ENCODE data around the gene HEPHL1.

The HEPHL1 gene

GRCh38 chr11:94091091-94091490 lies 69.9 kb downstream of the HEPHL1 start:
- TF ChIP-seq, protein P1, sequence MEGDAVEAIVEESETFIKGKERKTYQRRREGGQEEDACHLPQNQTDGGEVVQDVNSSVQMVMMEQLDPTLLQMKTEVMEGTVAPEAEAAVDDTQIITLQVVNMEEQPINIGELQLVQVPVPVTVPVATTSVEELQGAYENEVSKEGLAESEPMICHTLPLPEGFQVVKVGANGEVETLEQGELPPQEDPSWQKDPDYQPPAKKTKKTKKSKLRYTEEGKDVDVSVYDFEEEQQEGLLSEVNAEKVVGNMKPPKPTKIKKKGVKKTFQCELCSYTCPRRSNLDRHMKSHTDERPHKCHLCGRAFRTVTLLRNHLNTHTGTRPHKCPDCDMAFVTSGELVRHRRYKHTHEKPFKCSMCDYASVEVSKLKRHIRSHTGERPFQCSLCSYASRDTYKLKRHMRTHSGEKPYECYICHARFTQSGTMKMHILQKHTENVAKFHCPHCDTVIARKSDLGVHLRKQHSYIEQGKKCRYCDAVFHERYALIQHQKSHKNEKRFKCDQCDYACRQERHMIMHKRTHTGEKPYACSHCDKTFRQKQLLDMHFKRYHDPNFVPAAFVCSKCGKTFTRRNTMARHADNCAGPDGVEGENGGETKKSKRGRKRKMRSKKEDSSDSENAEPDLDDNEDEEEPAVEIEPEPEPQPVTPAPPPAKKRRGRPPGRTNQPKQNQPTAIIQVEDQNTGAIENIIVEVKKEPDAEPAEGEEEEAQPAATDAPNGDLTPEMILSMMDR (IDR thresholded peaks at IDR 0.05; ENCODE audit: insufficient read depth, low read depth, low read length, missing control alignments): no peak
- DNase-seq (ENCODE audit: low read depth): peak; percentile 29
- no peak overlapping the region for H3K4me3 ChIP-seq (ENCODE audit: low read length)

GRCh38 chr11:94100253-94100652 lies 79.1 kb downstream of the HEPHL1 start:
- DNase-seq (ENCODE audit: low read depth): peak; percentile 74
- TF ChIP-seq, protein P1 (IDR thresholded peaks at IDR 0.05; ENCODE audit: insufficient read depth, low read depth, low read length, missing control alignments): no peak
- no peak overlapping the region for H3K4me3 ChIP-seq (ENCODE audit: low read length)

- H3K4me3 ChIP-seq (ENCODE audit: low read length): no peak overlapping the region
- no peak for DNase-seq (ENCODE audit: low read depth)
- TF ChIP-seq, protein P1 (IDR thresholded peaks at IDR 0.05; ENCODE audit: insufficient read depth, low read depth, low read length, missing control alignments): no peak
Measured at GRCh38 chr11:94103471-94103870, 82.3 kb downstream of the HEPHL1 start.

DNA sequence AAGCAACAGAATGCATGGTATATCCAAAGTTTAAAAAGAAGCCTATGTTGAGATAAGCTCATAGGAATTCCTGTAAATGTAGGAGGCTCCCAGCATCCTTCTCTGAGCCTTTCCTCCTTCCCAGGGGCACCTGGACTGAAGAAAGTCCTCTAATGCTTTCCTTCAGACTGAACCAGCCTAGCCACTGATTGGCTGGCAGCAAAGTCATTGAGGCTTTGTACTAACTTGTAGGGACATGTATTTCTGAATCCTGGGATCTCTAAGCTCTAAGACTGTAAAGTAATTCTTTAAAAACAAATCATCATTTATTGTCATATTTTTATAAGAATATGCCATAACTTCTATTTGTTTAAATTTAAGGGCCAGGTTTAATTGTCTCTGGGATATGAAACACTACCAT lies 83.6 kb downstream of the HEPHL1 start:
- H3K4me3 ChIP-seq (ENCODE audit: low read length): no peak overlapping the region
- TF ChIP-seq, protein P1 (IDR thresholded peaks at IDR 0.05; ENCODE audit: insufficient read depth, low read depth, low read length, missing control alignments): no peak
- peak; percentile 76 for DNase-seq (ENCODE audit: low read depth)

GRCh38 chr11:94106716-94107115 lies 85.6 kb downstream of the HEPHL1 start:
- H3K4me3 ChIP-seq (ENCODE audit: low read length): no peak overlapping the region
- no peak for DNase-seq (ENCODE audit: low read depth)
- TF ChIP-seq, protein P1 (IDR thresholded peaks at IDR 0.05; ENCODE audit: insufficient read depth, low read depth, low read length, missing control alignments): no peak

DNA sequence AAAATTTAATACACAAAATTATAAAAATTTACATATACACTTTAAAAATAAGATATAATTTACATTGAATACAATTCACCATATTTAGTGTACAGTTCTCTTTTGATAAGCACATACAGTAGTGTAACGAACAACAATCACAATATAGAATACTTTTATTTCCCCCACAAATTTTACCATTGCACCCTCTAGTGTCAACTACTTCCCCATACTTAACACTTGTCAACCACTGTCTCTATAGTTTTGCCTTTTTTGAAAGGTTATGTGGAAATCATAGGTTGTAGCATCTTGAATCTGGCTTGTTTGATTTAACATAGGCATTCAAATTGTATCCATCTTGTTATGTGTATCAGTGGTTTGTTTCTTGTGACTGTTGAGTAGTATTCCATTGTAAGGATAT lies 86.2 kb downstream of the HEPHL1 start:
- TF ChIP-seq, protein P1 (IDR thresholded peaks at IDR 0.05; ENCODE audit: insufficient read depth, low read depth, low read length, missing control alignments): peak; percentile 7
- no peak for DNase-seq (ENCODE audit: low read depth)
- H3K4me3 ChIP-seq (ENCODE audit: low read length): no peak overlapping the region

GRCh38 chr11:94111241-94111640 lies 90.1 kb downstream of the HEPHL1 start:
- no peak overlapping the region for H3K4me3 ChIP-seq (ENCODE audit: low read length)
- TF ChIP-seq, protein P1 (IDR thresholded peaks at IDR 0.05; ENCODE audit: insufficient read depth, low read depth, low read length, missing control alignments): no peak
- DNase-seq (ENCODE audit: low read depth): no peak

All from epithelial cell of esophagus (primary cell).